HCT116 (cell line): Measurements from ENCODE around the gene MYO3B.

Experiments
- ATF3 ChIP-seq: IDR thresholded peaks from 2 replicates; pipeline ENCODE4 v1.6.1; 2012
- CTCF ChIP-seq, 3 experiments: fragments of 200-600 bp in 1 of 3; sonication (generic) in 1 of 3; IDR thresholded peaks in 2 of 3; conservative IDR thresholded peaks in 1 of 3; 2 replicates each; pipeline ENCODE4 v1.5.1; 2012 to 2017; ENCODE audit warnings: low read depth in 2 of 3, low read length in 2 of 3, antibody characterized with exemption in 1 of 3, borderline replicate concordance in 1 of 3, control low read depth in 1 of 3, mild to moderate bottlenecking in 1 of 3, mixed read lengths in 1 of 3, mixed run types in 1 of 3, moderate library complexity in 1 of 3; ENCODE audit not compliant: insufficient read depth in 1 of 3
- EZH2 ChIP-seq: fragments of 200-600 bp; sonication (generic); IDR thresholded peaks from 2 replicates; pipeline ENCODE4 v1.6.1; 2017; ENCODE audit warnings: antibody characterized with exemption, mixed run types
- EZH2phosphoT487 ChIP-seq: fragments of 200-600 bp; IDR thresholded peaks from 2 replicates; pipeline ENCODE4 v1.6.1; 2018; ENCODE audit warnings: antibody characterized with exemption, borderline replicate concordance
- MAX ChIP-seq: IDR thresholded peaks from 2 replicates; pipeline ENCODE4 v1.6.1; 2012
- POLR2A ChIP-seq: IDR thresholded peaks from 2 replicates; pipeline ENCODE4 v1.7.0; 2011; ENCODE audit warnings: borderline replicate concordance; ENCODE audit not compliant: insufficient read depth, insufficient read length; ENCODE audit errors: extremely low read depth
- REST ChIP-seq: IDR thresholded peaks from 2 replicates; pipeline ENCODE4 v1.6.1; 2012; ENCODE audit warnings: low read depth
- YY1 ChIP-seq: IDR thresholded peaks from 2 replicates; pipeline ENCODE4 v1.6.1; 2011; ENCODE audit warnings: low read length, low read depth, moderate library complexity, mild to moderate bottlenecking; ENCODE audit not compliant: insufficient replicate concordance; ENCODE audit errors: extremely low read depth
- ZBTB33 ChIP-seq: IDR thresholded peaks from 2 replicates; pipeline ENCODE4 v1.6.1; 2011; ENCODE audit warnings: mild to moderate bottlenecking, low read length, moderate library complexity; ENCODE audit not compliant: insufficient replicate concordance; ENCODE audit errors: extremely low read depth
- ZFX ChIP-seq: fragments of 450-650 bp; IDR thresholded peaks from 2 replicates; pipeline ENCODE4 v1.6.1; 2017
- ZNF274 ChIP-seq: fragments of 200-500 bp; sonication (Bioruptor generic); IDR thresholded peaks from 2 replicates; pipeline ENCODE4 v1.6.1; 2014; ENCODE audit warnings: mild to moderate bottlenecking, low read depth, low read length, inconsistent platforms

- no peak for TF ChIP-seq CTCF (IDR thresholded peaks at IDR 0.05 in 2 of 3, conservative IDR thresholded peaks at IDR 0.05 in 1 of 3; ENCODE audit: borderline replicate concordance in 1 of 3, insufficient read depth in 1 of 3, low read depth in 2 of 3, low read length in 2 of 3)
- no peak for TF ChIP-seq ATF3
- TF ChIP-seq MAX = no peak
- TF ChIP-seq ZNF274 = no peak
- no peak for TF ChIP-seq EZH2
- TF ChIP-seq REST = no peak
- TF ChIP-seq ZFX = no peak
- TF ChIP-seq YY1 = no peak
- TF ChIP-seq POLR2A = no peak
- TF ChIP-seq EZH2phosphoT487 = no peak
- TF ChIP-seq ZBTB33 = no peak
Measured at GRCh38 chr2:170340693-170341068, 162.7 kb downstream of the MYO3B start.
